ENCODE data around the gene KDELR3.
A peak's percentile ranks its signal among the peaks of the same experiment; 100 is the strongest.

KDELR3 gene

DNA sequence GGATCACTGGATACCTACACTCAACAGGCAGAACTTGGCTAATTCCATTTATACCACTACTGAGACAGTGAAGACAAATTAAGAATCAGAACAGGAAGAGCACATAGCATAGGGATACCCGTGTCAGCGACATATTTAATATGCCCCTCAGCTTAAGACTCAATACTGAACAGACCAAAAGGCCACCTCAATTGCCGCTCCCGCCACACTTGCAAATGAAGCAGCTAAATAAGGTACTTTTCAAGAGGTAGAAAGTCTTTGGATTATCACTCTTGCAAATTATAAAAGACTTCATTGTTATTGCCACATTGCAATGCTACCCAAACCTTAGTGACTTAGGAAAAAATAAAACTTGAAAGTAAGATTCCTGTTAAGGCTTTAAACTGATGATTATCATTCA is 35.1 kb downstream of the KDELR3 start:
- H3K79me1 ChIP-seq (ENCODE audit: low read length), result peaks cover 14% of the 10 kb centered on the region
- peak overlapping the region; percentile 52 for H3K4me2 ChIP-seq (ENCODE audit: low read length)
- WGBS (ENCODE audit: extremely low coverage, insufficient coverage, insufficient read length), result no CpG with 5 or more reads among the region's 4 CpGs
- H3K14ac ChIP-seq (ENCODE audit: low read length), result no peak overlapping the region
- no peak overlapping the region for H4K8ac ChIP-seq (ENCODE audit: low read depth, low read length)
- H2BK5ac ChIP-seq (ENCODE audit: low read depth, low read length, poor library complexity), result no peak overlapping the region
- no peak overlapping the region for H3K23ac ChIP-seq (ENCODE audit: low read length)
- peaks cover 17 to 29% of the 10 kb centered on the region in 2 experiments for H3K36me3 ChIP-seq (ENCODE audit: control insufficient read depth in 1 of 2, insufficient read depth in 2 of 2, low read length in 2 of 2)
- H2AK5ac ChIP-seq (ENCODE audit: low read length), result no peak overlapping the region
- no peak overlapping the region for H3K27ac ChIP-seq (ENCODE audit: low read depth, low read length)
- peak overlapping the region; percentile 86 for H3K4ac ChIP-seq (ENCODE audit: low read depth, low read length)
- H2BK120ac ChIP-seq (ENCODE audit: insufficient read depth, low read length, poor library complexity), result no peak overlapping the region
- DNase-seq, result no peak
- no peak overlapping the region for H2AFZ ChIP-seq (ENCODE audit: insufficient read depth, low read length, poor library complexity)
- H4K91ac ChIP-seq (ENCODE audit: low read depth, low read length), result no peak overlapping the region
- H4K12ac ChIP-seq (ENCODE audit: low read depth, low read length), result no peak overlapping the region
- peaks cover 26% of the 10 kb centered on the region for H3K79me2 ChIP-seq (ENCODE audit: control insufficient read depth, insufficient read depth, low read length, poor library complexity)
- H3K9ac ChIP-seq (ENCODE audit: low read length), result no peak overlapping the region
- H3K9me3 ChIP-seq (ENCODE audit: insufficient read depth, low read depth, low read length), result no peaks in the 10 kb centered on the region
- no peaks in the 10 kb centered on the region for H3K27me3 ChIP-seq (ENCODE audit: insufficient read depth, low read length)
- H2BK12ac ChIP-seq (ENCODE audit: low read length), result no peak overlapping the region
- H3K4me1 ChIP-seq (ENCODE audit: control insufficient read depth in 1 of 2, insufficient read depth in 2 of 2, low read length in 2 of 2), result peaks cover 0 to 7% of the 10 kb centered on the region in 2 experiments
- no peak overlapping the region for H3K4me3 ChIP-seq (ENCODE audit: low read depth, low read length)
- no peak overlapping the region for H3K18ac ChIP-seq (ENCODE audit: low read length)

- Histone ChIP-seq H3K27me3 (ENCODE audit: insufficient read depth, low read length) (no peaks in the 10 kb centered on the region), H4K8ac (ENCODE audit: low read depth, low read length) (peak overlapping the region; percentile 99), H2BK12ac (ENCODE audit: low read length) (no peak overlapping the region), H3K14ac (ENCODE audit: low read length) (peak overlapping the region; percentile 99), H3K23ac (ENCODE audit: low read length) (no peak overlapping the region), H3K9me3 (ENCODE audit: insufficient read depth, low read depth, low read length) (no peaks in the 10 kb centered on the region), H3K18ac (ENCODE audit: low read length) (peak overlapping the region; percentile 98), H3K79me2 (ENCODE audit: control insufficient read depth, insufficient read depth, low read length, poor library complexity) (peaks cover 26% of the 10 kb centered on the region), H3K79me1 (ENCODE audit: low read length) (peaks cover 14% of the 10 kb centered on the region), H3K4me1 (ENCODE audit: control insufficient read depth in 1 of 2, insufficient read depth in 2 of 2, low read length in 2 of 2) (peaks cover 0 to 7% of the 10 kb centered on the region in 2 experiments), H3K4me2 (ENCODE audit: low read length) (peak overlapping the region; percentile 53), H3K4me3 (ENCODE audit: low read depth, low read length) (peak overlapping the region; percentile 100), H3K27ac (ENCODE audit: low read depth, low read length) (peak overlapping the region; percentile 100), H3K9ac (ENCODE audit: low read length) (peak overlapping the region; percentile 100), H2BK120ac (ENCODE audit: insufficient read depth, low read length, poor library complexity) (peak overlapping the region; percentile 82), H2AK5ac (ENCODE audit: low read length) (peak overlapping the region; percentile 90), H3K36me3 (ENCODE audit: control insufficient read depth in 1 of 2, insufficient read depth in 2 of 2, low read length in 2 of 2) (peaks cover 7 to 13% of the 10 kb centered on the region in 2 experiments), H2AFZ (ENCODE audit: insufficient read depth, low read length, poor library complexity) (no peak overlapping the region), H2BK5ac (ENCODE audit: low read depth, low read length, poor library complexity) (peak overlapping the region; percentile 97), H4K12ac (ENCODE audit: low read depth, low read length) (peak overlapping the region; percentile 96), H3K4ac (ENCODE audit: low read depth, low read length) (peak overlapping the region; percentile 87), H4K91ac (ENCODE audit: low read depth, low read length) (peak overlapping the region; percentile 99)
- DNase-seq, result peak in 1 of 2 donors; percentile 33
- no CpG with 5 or more reads among the region's 35 CpGs for WGBS (ENCODE audit: extremely low coverage, insufficient coverage, insufficient read length)
Measured at GRCh38 chr22:38504731-38505540, 37.0 kb downstream of the KDELR3 start.

- H3K4me2 ChIP-seq (ENCODE audit: low read length), result peak overlapping the region; percentile 53
- no CpG with 5 or more reads among the region's 69 CpGs for WGBS (ENCODE audit: extremely low coverage, insufficient coverage, insufficient read length)
- peak overlapping the region; percentile 100 for H3K27ac ChIP-seq (ENCODE audit: low read depth, low read length)
- peak overlapping the region; percentile 98 for H3K18ac ChIP-seq (ENCODE audit: low read length)
- H2BK12ac ChIP-seq (ENCODE audit: low read length), result no peak overlapping the region
- peak overlapping the region; percentile 87 for H3K4ac ChIP-seq (ENCODE audit: low read depth, low read length)
- peak overlapping the region; percentile 99 for H3K14ac ChIP-seq (ENCODE audit: low read length)
- H2AK5ac ChIP-seq (ENCODE audit: low read length), result peak overlapping the region; percentile 90
- peak overlapping the region; percentile 99 for H4K8ac ChIP-seq (ENCODE audit: low read depth, low read length)
- no peak overlapping the region for H3K23ac ChIP-seq (ENCODE audit: low read length)
- H3K4me3 ChIP-seq (ENCODE audit: low read depth, low read length), result peak overlapping the region; percentile 100
- H3K79me1 ChIP-seq (ENCODE audit: low read length), result peaks cover 14% of the 10 kb centered on the region
- H3K9me3 ChIP-seq (ENCODE audit: insufficient read depth, low read depth, low read length), result no peaks in the 10 kb centered on the region
- peak overlapping the region; percentile 82 for H2BK120ac ChIP-seq (ENCODE audit: insufficient read depth, low read length, poor library complexity)
- H3K79me2 ChIP-seq (ENCODE audit: control insufficient read depth, insufficient read depth, low read length, poor library complexity), result peaks cover 26% of the 10 kb centered on the region
- no peaks in the 10 kb centered on the region for H3K27me3 ChIP-seq (ENCODE audit: insufficient read depth, low read length)
- H3K9ac ChIP-seq (ENCODE audit: low read length), result peak overlapping the region; percentile 100
- H4K91ac ChIP-seq (ENCODE audit: low read depth, low read length), result peak overlapping the region; percentile 99
- H3K4me1 ChIP-seq (ENCODE audit: control insufficient read depth in 1 of 2, insufficient read depth in 2 of 2, low read length in 2 of 2), result peaks cover 0 to 7% of the 10 kb centered on the region in 2 experiments
- H2AFZ ChIP-seq (ENCODE audit: insufficient read depth, low read length, poor library complexity), result peak overlapping the region; percentile 78
- H2BK5ac ChIP-seq (ENCODE audit: low read depth, low read length, poor library complexity), result peak overlapping the region; percentile 97
- peak overlapping the region; percentile 96 for H4K12ac ChIP-seq (ENCODE audit: low read depth, low read length)
- peaks cover 2 to 9% of the 10 kb centered on the region in 2 experiments for H3K36me3 ChIP-seq (ENCODE audit: control insufficient read depth in 1 of 2, insufficient read depth in 2 of 2, low read length in 2 of 2)
- peak; percentile 14 to 59 for DNase-seq
Measured at GRCh38 chr22:38505541-38506117, 37.7 kb downstream of the KDELR3 start.

GRCh38 chr22:38506118-38506962 is 38.4 kb downstream of the KDELR3 start, which contains the start of gene DDX17:
Gene DDX17 (minus strand): TSS chr22:38506311.
- Histone ChIP-seq H2BK12ac (ENCODE audit: low read length) (peak within 1 kb of the TSS; percentile 47), H2BK5ac (ENCODE audit: low read depth, low read length, poor library complexity) (peak within 1 kb of the TSS; percentile 97), H3K9ac (ENCODE audit: low read length) (peak within 1 kb of the TSS; percentile 100), H3K27ac (ENCODE audit: low read depth, low read length) (peak within 1 kb of the TSS; percentile 100), H3K27me3 (ENCODE audit: insufficient read depth, low read length) (no peaks in the 10 kb centered on the region), H3K79me2 (ENCODE audit: control insufficient read depth, insufficient read depth, low read length, poor library complexity) (peaks cover 26% of the 10 kb centered on the region), H3K18ac (ENCODE audit: low read length) (peak within 1 kb of the TSS; percentile 98), H4K91ac (ENCODE audit: low read depth, low read length) (peak within 1 kb of the TSS; percentile 99), H3K36me3 (ENCODE audit: control insufficient read depth in 1 of 2, insufficient read depth in 2 of 2, low read length in 2 of 2) (peaks cover 2 to 7% of the 10 kb centered on the region in 2 experiments), H3K4ac (ENCODE audit: low read depth, low read length) (peak within 1 kb of the TSS; percentile 87), H2AFZ (ENCODE audit: insufficient read depth, low read length, poor library complexity) (peak within 1 kb of the TSS; percentile 89), H3K4me3 (ENCODE audit: low read depth, low read length) (peak within 1 kb of the TSS; percentile 100), H4K8ac (ENCODE audit: low read depth, low read length) (peak within 1 kb of the TSS; percentile 99), H4K12ac (ENCODE audit: low read depth, low read length) (peak within 1 kb of the TSS; percentile 96), H3K4me1 (ENCODE audit: control insufficient read depth in 1 of 2, insufficient read depth in 2 of 2, low read length in 2 of 2) (peaks cover 0 to 7% of the 10 kb centered on the region in 2 experiments), H3K9me3 (ENCODE audit: insufficient read depth, low read depth, low read length) (no peaks in the 10 kb centered on the region), H3K14ac (ENCODE audit: low read length) (peak within 1 kb of the TSS; percentile 99), H3K79me1 (ENCODE audit: low read length) (peaks cover 14% of the 10 kb centered on the region), H2AK5ac (ENCODE audit: low read length) (peak within 1 kb of the TSS; percentile 90), H3K4me2 (ENCODE audit: low read length) (peak within 1 kb of the TSS; percentile 69), H2BK120ac (ENCODE audit: insufficient read depth, low read length, poor library complexity) (peak within 1 kb of the TSS; percentile 82), H3K23ac (ENCODE audit: low read length) (peak within 1 kb of the TSS; percentile 96)
- no CpG with 5 or more reads among the region's 83 CpGs for WGBS (ENCODE audit: extremely low coverage, insufficient coverage, insufficient read length)
- DNase-seq, result peak; percentile 96 to 99
